ENCODE results near the gene PSENEN. TPM values are rescaled to one million over a fixed set of nuclear protein-coding genes. Genes with fewer than 3 reads are reported as not detected.

Gene PSENEN
- total and polyA plus RNA-seq, 9 of the 15 experiments (the other 6 are each of a cell fraction or from before 2014, with no cell fraction given): 34.5 to 299 (median 61.1) TPM

DNA sequence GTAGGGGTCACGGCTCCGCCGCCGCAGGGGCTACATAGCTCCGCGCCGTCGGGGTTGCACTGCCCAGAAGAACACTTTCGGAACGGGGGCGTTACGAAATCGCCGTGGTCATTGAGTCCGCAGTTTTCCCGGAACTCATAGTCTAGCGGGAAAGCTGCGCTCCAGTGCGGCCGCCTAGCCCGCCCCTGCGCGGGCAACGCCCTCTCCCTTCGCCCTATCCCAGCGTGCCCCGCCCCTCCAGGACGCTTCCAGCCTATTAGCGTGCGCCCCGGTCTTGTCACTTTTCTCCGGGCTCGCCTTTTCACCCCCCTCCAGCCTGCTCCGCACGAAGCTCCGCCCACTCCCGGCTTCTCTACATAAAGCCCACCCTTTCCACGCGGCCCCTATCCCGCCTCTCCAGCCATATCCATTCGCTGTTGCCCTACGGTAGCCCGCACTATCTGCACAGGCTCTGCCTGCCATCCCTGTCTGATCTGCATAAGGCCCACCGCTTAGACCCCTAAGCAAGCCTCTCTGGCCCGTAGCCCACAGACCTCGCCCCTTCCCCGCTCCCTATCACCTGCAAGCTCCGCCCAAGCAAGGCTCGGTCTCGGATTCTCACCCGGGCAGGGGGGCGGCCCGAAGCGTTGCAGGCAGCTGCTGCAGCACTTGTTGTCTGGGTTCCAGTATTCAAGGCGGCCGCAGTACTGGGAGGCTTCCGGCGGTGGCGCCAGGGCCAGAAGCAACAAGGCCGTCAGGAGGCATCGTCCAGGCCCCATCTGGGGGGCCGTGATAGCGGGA is 4.8 kb upstream of the PSENEN start (continued):
- TF ChIP-seq, protein P1, sequence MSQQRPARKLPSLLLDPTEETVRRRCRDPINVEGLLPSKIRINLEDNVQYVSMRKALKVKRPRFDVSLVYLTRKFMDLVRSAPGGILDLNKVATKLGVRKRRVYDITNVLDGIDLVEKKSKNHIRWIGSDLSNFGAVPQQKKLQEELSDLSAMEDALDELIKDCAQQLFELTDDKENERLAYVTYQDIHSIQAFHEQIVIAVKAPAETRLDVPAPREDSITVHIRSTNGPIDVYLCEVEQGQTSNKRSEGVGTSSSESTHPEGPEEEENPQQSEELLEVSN (IDR thresholded peaks at IDR 0.05; ENCODE audit: borderline replicate concordance in 1 of 2, extremely low read depth in 1 of 2, insufficient read depth in 1 of 2, insufficient read length in 1 of 2, low read depth in 1 of 2, low read length in 1 of 2, poor library complexity in 1 of 2, severe bottlenecking in 1 of 2): peak; percentile 58 to 64
- TF ChIP-seq LCOR (CRISPR knock-in tag; IDR thresholded peaks at IDR 0.05): peak; percentile 61; the same call in 1 of the 2 replicates
- TF ChIP-seq FOXK2 (conservative IDR thresholded peaks at IDR 0.05 in 1 of 2, IDR thresholded peaks at IDR 0.05 in 1 of 2; ENCODE audit: low read depth in 2 of 2): peak; percentile 73 to 83
- peak; percentile 93 for TF ChIP-seq SP1 (CRISPR knock-in tag; IDR thresholded peaks at IDR 0.05)
- TF ChIP-seq CREM (IDR thresholded peaks at IDR 0.05; ENCODE audit: low read depth): peak; percentile 20; the same call in 1 of the 2 replicates
- TF ChIP-seq POLR2A (conservative IDR thresholded peaks at IDR 0.05): peak; percentile 87
- TF ChIP-seq, protein P2, sequence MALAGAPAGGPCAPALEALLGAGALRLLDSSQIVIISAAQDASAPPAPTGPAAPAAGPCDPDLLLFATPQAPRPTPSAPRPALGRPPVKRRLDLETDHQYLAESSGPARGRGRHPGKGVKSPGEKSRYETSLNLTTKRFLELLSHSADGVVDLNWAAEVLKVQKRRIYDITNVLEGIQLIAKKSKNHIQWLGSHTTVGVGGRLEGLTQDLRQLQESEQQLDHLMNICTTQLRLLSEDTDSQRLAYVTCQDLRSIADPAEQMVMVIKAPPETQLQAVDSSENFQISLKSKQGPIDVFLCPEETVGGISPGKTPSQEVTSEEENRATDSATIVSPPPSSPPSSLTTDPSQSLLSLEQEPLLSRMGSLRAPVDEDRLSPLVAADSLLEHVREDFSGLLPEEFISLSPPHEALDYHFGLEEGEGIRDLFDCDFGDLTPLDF (CRISPR knock-in tag; IDR thresholded peaks at IDR 0.05): peak; percentile 24; the same call in 1 of the 2 replicates
- peak; percentile 18; the same call in 1 of the 2 replicates for TF ChIP-seq POLR2H (tag; IDR thresholded peaks at IDR 0.05; ENCODE audit: low read depth)
- TF ChIP-seq ARID1B (IDR thresholded peaks at IDR 0.05): peak; percentile 8
- TF ChIP-seq MCM2 (IDR thresholded peaks at IDR 0.05; ENCODE audit: low read depth): no peak
- TF ChIP-seq MIER1 (IDR thresholded peaks at IDR 0.05; ENCODE audit: low read depth): no peak
- peak; percentile 63 for TF ChIP-seq ATF7 (IDR thresholded peaks at IDR 0.05)
- TF ChIP-seq MAFF (IDR thresholded peaks at IDR 0.05; ENCODE audit: low read length): no peak
- TF ChIP-seq DPF2 (IDR thresholded peaks at IDR 0.05): 0 out of 2 replicates have a peak, but pooled peaks have one; percentile 55
- TF ChIP-seq, protein P3, sequence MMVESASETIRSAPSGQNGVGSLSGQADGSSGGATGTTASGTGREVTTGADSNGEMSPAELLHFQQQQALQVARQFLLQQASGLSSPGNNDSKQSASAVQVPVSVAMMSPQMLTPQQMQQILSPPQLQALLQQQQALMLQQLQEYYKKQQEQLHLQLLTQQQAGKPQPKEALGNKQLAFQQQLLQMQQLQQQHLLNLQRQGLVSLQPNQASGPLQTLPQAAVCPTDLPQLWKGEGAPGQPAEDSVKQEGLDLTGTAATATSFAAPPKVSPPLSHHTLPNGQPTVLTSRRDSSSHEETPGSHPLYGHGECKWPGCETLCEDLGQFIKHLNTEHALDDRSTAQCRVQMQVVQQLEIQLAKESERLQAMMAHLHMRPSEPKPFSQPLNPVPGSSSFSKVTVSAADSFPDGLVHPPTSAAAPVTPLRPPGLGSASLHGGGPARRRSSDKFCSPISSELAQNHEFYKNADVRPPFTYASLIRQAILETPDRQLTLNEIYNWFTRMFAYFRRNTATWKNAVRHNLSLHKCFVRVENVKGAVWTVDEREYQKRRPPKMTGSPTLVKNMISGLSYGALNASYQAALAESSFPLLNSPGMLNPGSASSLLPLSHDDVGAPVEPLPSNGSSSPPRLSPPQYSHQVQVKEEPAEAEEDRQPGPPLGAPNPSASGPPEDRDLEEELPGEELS (CRISPR knock-in tag; IDR thresholded peaks at IDR 0.05; ENCODE audit: borderline replicate concordance): peak; percentile 85
- peak; percentile 75; the same call in 1 of the 2 replicates for TF ChIP-seq DNMT1 (IDR thresholded peaks at IDR 0.05)
- TF ChIP-seq HDAC1 (IDR thresholded peaks at IDR 0.05): peak in 1 of 2 experiments; percentile 78; a peak in 2 of 4 replicates
- no peak for TF ChIP-seq ZNF561 (CRISPR knock-in tag; conservative IDR thresholded peaks at IDR 0.05)
- TF ChIP-seq TAF1 (IDR thresholded peaks at IDR 0.05; ENCODE audit: control insufficient read depth, extremely low read depth, insufficient read depth, low read length, severe bottlenecking): peak; percentile 37
- peak; percentile 79 for TF ChIP-seq SAP30 (IDR thresholded peaks at IDR 0.05; ENCODE audit: borderline replicate concordance, insufficient read depth, low read depth, low read length, poor library complexity, severe bottlenecking)
- peak; percentile 65; the same call in 1 of the 2 replicates for TF ChIP-seq NBN (IDR thresholded peaks at IDR 0.05; ENCODE audit: low read depth)
